ENCODE measurements around the gene NAV2.
A peak's percentile ranks its signal among the peaks of the same experiment; 100 is the strongest.

NAV2 gene

DNA sequence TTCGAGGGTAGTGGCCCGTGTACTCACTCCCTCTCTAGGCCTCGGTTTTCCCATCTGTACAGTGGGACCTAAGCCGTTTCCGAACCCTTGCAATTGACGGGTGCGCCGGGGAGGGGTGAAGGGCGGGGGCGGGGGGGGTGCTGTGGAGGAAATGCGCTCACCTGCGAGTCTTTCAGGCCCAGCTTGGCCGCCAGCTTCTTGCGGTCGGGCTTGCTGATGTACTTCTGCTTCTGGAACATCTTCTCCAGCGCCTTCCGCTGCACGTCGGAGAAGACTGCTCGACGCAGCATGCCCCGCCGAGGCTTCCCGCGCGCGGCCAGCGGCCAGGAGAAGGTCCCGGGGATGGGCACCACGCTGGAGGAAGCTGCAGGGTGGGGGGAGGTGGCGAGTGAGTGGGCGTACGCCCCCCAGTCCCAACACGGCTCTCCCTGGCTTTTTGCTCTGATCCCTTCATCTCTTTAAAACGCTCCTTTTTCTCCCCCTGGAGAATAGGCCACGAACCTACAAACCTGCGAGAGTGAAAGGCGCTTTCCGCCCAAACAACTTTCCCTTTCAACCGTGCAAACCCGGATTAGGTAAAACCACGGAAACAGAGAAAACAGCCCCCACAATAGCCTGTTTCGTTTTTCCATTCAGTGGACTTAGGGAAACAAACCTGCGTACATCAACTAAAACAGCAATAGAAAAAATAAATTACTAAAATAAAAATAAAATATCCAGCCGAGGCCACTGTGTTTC is 444.4 kb downstream of the NAV2 start:
- DNase-seq (ENCODE audit: low spot score): peak; percentile 52
- TF ChIP-seq, protein P1, sequence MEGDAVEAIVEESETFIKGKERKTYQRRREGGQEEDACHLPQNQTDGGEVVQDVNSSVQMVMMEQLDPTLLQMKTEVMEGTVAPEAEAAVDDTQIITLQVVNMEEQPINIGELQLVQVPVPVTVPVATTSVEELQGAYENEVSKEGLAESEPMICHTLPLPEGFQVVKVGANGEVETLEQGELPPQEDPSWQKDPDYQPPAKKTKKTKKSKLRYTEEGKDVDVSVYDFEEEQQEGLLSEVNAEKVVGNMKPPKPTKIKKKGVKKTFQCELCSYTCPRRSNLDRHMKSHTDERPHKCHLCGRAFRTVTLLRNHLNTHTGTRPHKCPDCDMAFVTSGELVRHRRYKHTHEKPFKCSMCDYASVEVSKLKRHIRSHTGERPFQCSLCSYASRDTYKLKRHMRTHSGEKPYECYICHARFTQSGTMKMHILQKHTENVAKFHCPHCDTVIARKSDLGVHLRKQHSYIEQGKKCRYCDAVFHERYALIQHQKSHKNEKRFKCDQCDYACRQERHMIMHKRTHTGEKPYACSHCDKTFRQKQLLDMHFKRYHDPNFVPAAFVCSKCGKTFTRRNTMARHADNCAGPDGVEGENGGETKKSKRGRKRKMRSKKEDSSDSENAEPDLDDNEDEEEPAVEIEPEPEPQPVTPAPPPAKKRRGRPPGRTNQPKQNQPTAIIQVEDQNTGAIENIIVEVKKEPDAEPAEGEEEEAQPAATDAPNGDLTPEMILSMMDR (IDR thresholded peaks at IDR 0.05; ENCODE audit: borderline replicate concordance, control extremely low read depth, extremely low read depth, insufficient read depth, missing control alignments): no peak
- in situ Hi-C loops (cut with MboI; ENCODE audit: low sequenced_read_pairs, unreplicated experiment): no loop called here

DNA sequence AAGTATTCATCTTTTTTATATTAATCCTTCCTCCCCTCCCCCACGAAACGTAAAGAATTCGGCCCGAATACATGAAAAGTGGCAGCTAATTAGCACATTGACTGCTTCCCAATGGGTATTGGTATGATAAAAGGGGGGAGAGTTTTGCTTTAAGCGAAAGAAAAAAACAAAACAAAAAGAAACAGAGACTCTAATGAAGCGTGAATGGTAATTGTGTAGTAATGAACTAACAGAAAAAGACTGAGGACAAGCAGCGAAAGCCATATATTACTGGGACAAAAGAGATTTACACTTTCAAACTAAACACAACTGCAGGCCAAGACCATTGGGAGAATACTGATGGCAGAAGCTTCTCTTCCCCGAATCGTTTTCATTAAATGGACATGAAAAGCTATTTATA is 445.1 kb downstream of the NAV2 start:
- peak; percentile 17 for DNase-seq (ENCODE audit: low spot score)
- TF ChIP-seq, protein P1 (IDR thresholded peaks at IDR 0.05; ENCODE audit: borderline replicate concordance, control extremely low read depth, extremely low read depth, insufficient read depth, missing control alignments): no peak
- in situ Hi-C loops (cut with MboI; ENCODE audit: low sequenced_read_pairs, unreplicated experiment): no loop called here

GRCh38 chr11:20158597-20159257 is 446.1 kb downstream of the NAV2 start:
- in situ Hi-C loops (cut with MboI; ENCODE audit: low sequenced_read_pairs, unreplicated experiment): no loop called here
- peak; percentile 51 for DNase-seq (ENCODE audit: low spot score)
- TF ChIP-seq, protein P1 (IDR thresholded peaks at IDR 0.05; ENCODE audit: borderline replicate concordance, control extremely low read depth, extremely low read depth, insufficient read depth, missing control alignments): no peak

DNA sequence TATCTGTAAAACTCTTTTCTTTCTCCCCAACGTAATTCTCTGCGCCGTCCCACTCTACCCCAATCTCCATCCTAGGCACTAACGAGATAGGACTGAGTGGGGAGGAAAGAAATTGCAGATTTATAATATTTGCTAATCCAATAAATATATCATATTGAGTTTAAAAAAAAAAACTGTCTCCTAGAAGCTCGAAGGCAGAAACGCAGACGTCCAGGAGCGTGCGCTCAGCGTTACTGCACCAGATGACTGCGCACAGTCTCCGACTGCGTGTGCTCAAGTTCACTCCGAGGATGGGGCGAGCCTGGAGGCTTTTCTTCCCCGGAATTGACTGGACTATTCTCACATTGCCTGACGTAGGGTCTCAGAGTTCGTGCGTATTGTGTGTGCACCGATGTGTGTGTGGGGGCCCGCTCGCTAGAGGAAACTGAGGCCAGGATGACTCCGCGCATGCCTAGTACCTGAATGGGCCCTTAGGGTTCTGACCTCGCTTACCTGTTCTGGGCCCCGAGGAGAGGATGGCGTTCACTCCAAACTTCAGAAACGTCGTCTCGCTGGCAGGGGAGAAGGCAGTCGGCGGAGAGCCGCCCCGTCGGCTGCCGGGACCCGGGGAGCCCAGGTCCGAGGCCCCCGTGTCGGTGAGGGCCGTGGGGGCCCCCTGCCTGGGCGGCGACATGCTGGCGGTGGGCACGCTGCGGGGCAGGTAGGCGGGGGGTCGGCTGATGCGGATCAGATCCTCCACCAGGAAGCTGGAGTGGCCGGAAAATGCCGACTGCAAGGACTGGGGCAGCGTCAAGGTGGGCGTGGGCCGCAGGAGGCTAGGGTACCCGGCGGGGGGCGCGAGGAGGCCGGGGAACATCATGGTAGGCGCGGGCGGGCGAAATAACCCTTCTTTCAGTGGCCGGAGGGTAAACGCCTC is 447.1 kb downstream of the NAV2 start:
- DNase-seq (ENCODE audit: low spot score): no peak
- TF ChIP-seq, protein P1 (IDR thresholded peaks at IDR 0.05; ENCODE audit: borderline replicate concordance, control extremely low read depth, extremely low read depth, insufficient read depth, missing control alignments): no peak
- in situ Hi-C loops (cut with MboI; ENCODE audit: low sequenced_read_pairs, unreplicated experiment): no loop called here

DNA sequence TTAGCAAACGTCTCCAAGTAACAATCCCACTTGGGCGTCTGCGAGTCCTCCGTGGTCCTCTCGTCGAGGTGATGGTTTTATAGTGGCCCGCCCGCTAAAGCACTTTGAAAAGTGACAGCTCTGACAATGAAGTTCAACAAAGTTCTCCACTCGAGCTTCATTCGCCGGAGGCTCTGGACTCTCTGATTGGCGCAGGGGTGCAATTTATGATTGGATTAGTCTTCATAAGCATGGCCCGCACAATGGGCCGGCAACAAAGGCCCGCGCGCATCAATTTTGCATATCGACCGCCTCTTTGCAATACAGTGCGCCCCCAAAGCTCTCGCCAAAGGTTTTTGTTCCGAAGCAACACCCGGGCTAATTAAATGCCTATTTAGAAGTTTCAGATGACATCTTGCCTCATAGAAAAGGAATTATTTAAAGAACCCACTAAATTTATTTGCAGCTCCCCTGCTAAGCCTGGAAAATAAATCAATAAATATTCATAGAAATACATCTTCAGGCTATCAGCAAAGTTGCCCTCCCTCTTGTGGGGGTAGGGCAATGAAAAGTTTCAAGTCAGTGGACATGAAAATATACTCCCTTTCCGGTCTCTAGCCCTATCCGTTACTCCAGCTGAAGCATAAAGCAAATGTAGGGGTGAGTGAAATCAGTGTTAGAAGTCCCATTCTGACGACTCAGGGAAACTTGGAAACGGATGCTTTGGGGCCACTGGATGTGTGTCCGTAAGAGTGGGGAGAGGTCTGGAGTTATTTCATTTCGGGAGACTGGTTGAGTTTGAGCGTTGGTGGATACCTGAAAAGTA is 448.0 kb downstream of the NAV2 start, which contains the start of gene DBX1:
DBX1 (minus strand) TSS at position 51 of the 805 bp plus-strand sequence. CDS start 151 bp downstream, outside the sequence.
- in situ Hi-C loops (cut with MboI; ENCODE audit: low sequenced_read_pairs, unreplicated experiment): no loop called here
- DNase-seq (ENCODE audit: low spot score): peak; percentile 16
- TF ChIP-seq, protein P1 (IDR thresholded peaks at IDR 0.05; ENCODE audit: borderline replicate concordance, control extremely low read depth, extremely low read depth, insufficient read depth, missing control alignments): no peak
